Measurements from ENCODE around the gene STX12. TPM values are rescaled to one million over a fixed set of nuclear protein-coding genes. Genes with fewer than 3 reads are reported as not detected.

Gene STX12
- total RNA-seq, 2 donors from 2014 or later: 22.6 to 26.7 TPM

- Histone ChIP-seq H3K4me3 (no peak overlapping the region), H3K27me3 (no peaks in the 10 kb centered on the region), H3K4me1 (peaks cover 4% of the 10 kb centered on the region), H3K27ac (no peak overlapping the region), H3K36me3 (replicated peaks in 1 of 2; ENCODE audit: insufficient read depth in 1 of 2, low read depth in 2 of 2) (no peaks in the 10 kb centered on the region), H3K9me3 (no peaks in the 10 kb centered on the region)
- no peak for DNase-seq
- no peak for ATAC-seq
- intact Hi-C loops (cut with DNase I): loop anchor here (5.0 kb wide), 1 partner anchor 118 kb away; no protein-coding TSS in a partner anchor
- 84 to 88% methylated on average over 12 to 14 of the region's 14 CpGs for WGBS, 2 donors
- TF ChIP-seq CTCF (IDR thresholded peaks at IDR 0.05): no peak
Observed at GRCh38 chr1:27858949-27859576, 86.0 kb downstream of the STX12 start.

GRCh38 chr1:27861436-27861835, 88.4 kb downstream of the STX12 start:
- intact Hi-C loops (cut with DNase I): no loop called here
- ATAC-seq: no peak
- TF ChIP-seq CTCF (IDR thresholded peaks at IDR 0.05): no peak
- no peak for TF ChIP-seq POLR2A (IDR thresholded peaks at IDR 0.05)
- Histone ChIP-seq H3K4me1 (peaks cover 4% of the 10 kb centered on the region), H3K9me3 (no peaks in the 10 kb centered on the region), H3K36me3 (replicated peaks in 1 of 2; ENCODE audit: insufficient read depth in 1 of 2, low read depth in 2 of 2) (no peaks in the 10 kb centered on the region), H3K27ac (no peak overlapping the region), H3K4me3 (no peak overlapping the region), H3K27me3 (no peaks in the 10 kb centered on the region)
- DNase-seq: no peak
- 80 to 85% methylated on average over 10 of the region's 10 CpGs for WGBS, 2 donors

GRCh38 chr1:27862004-27862403, 89.0 kb downstream of the STX12 start:
- peaks cover 4% of the 10 kb centered on the region for H3K4me1 ChIP-seq
- no peaks in the 10 kb centered on the region for H3K9me3 ChIP-seq
- no peaks in the 10 kb centered on the region for H3K36me3 ChIP-seq (replicated peaks in 1 of 2; ENCODE audit: insufficient read depth in 1 of 2, low read depth in 2 of 2)
- TF ChIP-seq CTCF (IDR thresholded peaks at IDR 0.05) (no peak), POLR2A (IDR thresholded peaks at IDR 0.05) (no peak)
- DNase-seq (no peak), ATAC-seq (no peak)
- 59 to 63% methylated on average over 3 of the region's 3 CpGs for WGBS, 2 donors
- no peak overlapping the region for H3K27ac ChIP-seq
- no peak overlapping the region for H3K4me3 ChIP-seq
- no peaks in the 10 kb centered on the region for H3K27me3 ChIP-seq
- intact Hi-C loops (cut with DNase I): no loop called here

GRCh38 chr1:27862671-27863537, 89.9 kb downstream of the STX12 start:
- Histone ChIP-seq H3K9me3 (no peaks in the 10 kb centered on the region), H3K27me3 (no peaks in the 10 kb centered on the region), H3K4me3 (no peak overlapping the region), H3K36me3 (replicated peaks in 1 of 2; ENCODE audit: insufficient read depth in 1 of 2, low read depth in 2 of 2) (no peaks in the 10 kb centered on the region), H3K27ac (peak overlapping the region in 2 of 4 donors; percentile 36 to 69), H3K4me1 (peaks cover 4% of the 10 kb centered on the region)
- ATAC-seq: peak; percentile 64
- peak in 1 of 3 donors; percentile 58 for TF ChIP-seq POLR2A (IDR thresholded peaks at IDR 0.05)
- TF ChIP-seq CTCF (IDR thresholded peaks at IDR 0.05): no peak
- intact Hi-C loops (cut with DNase I): no loop called here
- peak in 3 of 4 donors; percentile 52 to 85 (median 53) for DNase-seq
- WGBS, 2 donors: 72 to 82% methylated on average over 8 to 9 of the region's 9 CpGs

Measured in body of pancreas (tissue), 4 donors.